Glomerular endothelial cell (primary cell): ENCODE results near the gene MMEL1. TPM values are rescaled to one million over a fixed set of nuclear protein-coding genes. Genes with fewer than 3 reads are reported as not detected.

ENCODE experiments used
- DNase-seq: peaks from one replicate; pipeline ENCODE4 v3.0.0-alpha.2; 2011; ENCODE audit warnings: low read depth, low spot score; ENCODE audit errors: extremely low read depth
- total RNA-seq: library from RNA; depleted of rRNA; stranded (reverse); fragments of >200 nt; gene quantifications from 2 replicates; pipeline ENCODE4 v1.2.3, GENCODE V29; 2015

The MMEL1 gene
- total RNA-seq, 1 donor from 2014 or later, result 0.93 TPM

GRCh38 chr1:2642560-2643413, 10.0 kb upstream of the MMEL1 start:
- peak; percentile 20 for DNase-seq

- no peak for DNase-seq
These were observed 9.3 kb upstream of the MMEL1 start for GRCh38 chr1:2642131-2642559.

GRCh38 chr1:2641381-2642130, 8.7 kb upstream of the MMEL1 start:
- DNase-seq, result no peak

- DNase-seq, result no peak
These were observed 7.8 kb upstream of the MMEL1 start for GRCh38 chr1:2640626-2641025.

- no peak for DNase-seq
These were observed 7.0 kb upstream of the MMEL1 start for GRCh38 chr1:2639607-2640521.

- DNase-seq, result no peak
These were observed 6.4 kb upstream of the MMEL1 start for GRCh38 chr1:2639203-2639602.

- no peak for DNase-seq
These were observed 5.8 kb upstream of the MMEL1 start for GRCh38 chr1:2638466-2639115.

- no peak for DNase-seq
These were observed 4.8 kb upstream of the MMEL1 start for GRCh38 chr1:2637442-2638145.

- DNase-seq, result no peak
These were observed 3.9 kb upstream of the MMEL1 start for GRCh38 chr1:2636733-2637132.

GRCh38 chr1:2635361-2636010, 2.7 kb upstream of the MMEL1 start:
- DNase-seq, result no peak

- no peak for DNase-seq
These were observed 1.2 kb upstream of the MMEL1 start for GRCh38 chr1:2633936-2634491.

- no peak for DNase-seq
These were observed 635 bp upstream of the MMEL1 start for GRCh38 chr1:2633366-2633935.

- no peak for DNase-seq
These were observed 775 bp downstream of the MMEL1 start for GRCh38 chr1:2632051-2632430.

- no peak for DNase-seq
These were observed 1.4 kb downstream of the MMEL1 start for GRCh38 chr1:2631136-2632050.

- no peak for DNase-seq
These were observed 2.2 kb downstream of the MMEL1 start for GRCh38 chr1:2630498-2631135.

GRCh38 chr1:2629627-2630497, 3.0 kb downstream of the MMEL1 start:
- no peak for DNase-seq
